Muscle layer of colon (tissue), 2 donors: Measurements from ENCODE around the gene DYNC2H1.

Experiments
- H3K27ac ChIP-seq: one replicate; pipeline ENCODE4 v1.7.0; 2013; ENCODE audit warnings: low read depth, mild to moderate bottlenecking, low read length, moderate library complexity
- H3K27me3 ChIP-seq, 2 donors: one replicate each; pipeline ENCODE4 v1.7.0; 2013; ENCODE audit warnings: low read length in 2 of 2, mild to moderate bottlenecking in 2 of 2; ENCODE audit not compliant: insufficient read depth in 2 of 2, control insufficient read depth in 1 of 2
- H3K36me3 ChIP-seq: one replicate; pipeline ENCODE4 v1.7.0; 2013; ENCODE audit warnings: mild to moderate bottlenecking, low read length; ENCODE audit not compliant: insufficient read depth
- H3K4me1 ChIP-seq: one replicate; pipeline ENCODE4 v1.7.0; 2013; ENCODE audit warnings: mild to moderate bottlenecking, low read length; ENCODE audit not compliant: insufficient read depth
- H3K4me3 ChIP-seq, 2 donors: one replicate each; pipeline ENCODE4 v1.7.0; 2013; ENCODE audit warnings: low read length in 2 of 2, low read depth in 1 of 2, mild to moderate bottlenecking in 1 of 2, moderate library complexity in 1 of 2
- H3K9ac ChIP-seq: one replicate; pipeline ENCODE4 v1.7.0; 2013; ENCODE audit warnings: low read length
- H3K9me3 ChIP-seq: one replicate; pipeline ENCODE4 v1.7.0; 2013; ENCODE audit warnings: mild to moderate bottlenecking, low read length
- donor health status: abdominal sarcoma.
- donor health status: Adenocarcinoma of cecum.

Gene DYNC2H1, protein sequence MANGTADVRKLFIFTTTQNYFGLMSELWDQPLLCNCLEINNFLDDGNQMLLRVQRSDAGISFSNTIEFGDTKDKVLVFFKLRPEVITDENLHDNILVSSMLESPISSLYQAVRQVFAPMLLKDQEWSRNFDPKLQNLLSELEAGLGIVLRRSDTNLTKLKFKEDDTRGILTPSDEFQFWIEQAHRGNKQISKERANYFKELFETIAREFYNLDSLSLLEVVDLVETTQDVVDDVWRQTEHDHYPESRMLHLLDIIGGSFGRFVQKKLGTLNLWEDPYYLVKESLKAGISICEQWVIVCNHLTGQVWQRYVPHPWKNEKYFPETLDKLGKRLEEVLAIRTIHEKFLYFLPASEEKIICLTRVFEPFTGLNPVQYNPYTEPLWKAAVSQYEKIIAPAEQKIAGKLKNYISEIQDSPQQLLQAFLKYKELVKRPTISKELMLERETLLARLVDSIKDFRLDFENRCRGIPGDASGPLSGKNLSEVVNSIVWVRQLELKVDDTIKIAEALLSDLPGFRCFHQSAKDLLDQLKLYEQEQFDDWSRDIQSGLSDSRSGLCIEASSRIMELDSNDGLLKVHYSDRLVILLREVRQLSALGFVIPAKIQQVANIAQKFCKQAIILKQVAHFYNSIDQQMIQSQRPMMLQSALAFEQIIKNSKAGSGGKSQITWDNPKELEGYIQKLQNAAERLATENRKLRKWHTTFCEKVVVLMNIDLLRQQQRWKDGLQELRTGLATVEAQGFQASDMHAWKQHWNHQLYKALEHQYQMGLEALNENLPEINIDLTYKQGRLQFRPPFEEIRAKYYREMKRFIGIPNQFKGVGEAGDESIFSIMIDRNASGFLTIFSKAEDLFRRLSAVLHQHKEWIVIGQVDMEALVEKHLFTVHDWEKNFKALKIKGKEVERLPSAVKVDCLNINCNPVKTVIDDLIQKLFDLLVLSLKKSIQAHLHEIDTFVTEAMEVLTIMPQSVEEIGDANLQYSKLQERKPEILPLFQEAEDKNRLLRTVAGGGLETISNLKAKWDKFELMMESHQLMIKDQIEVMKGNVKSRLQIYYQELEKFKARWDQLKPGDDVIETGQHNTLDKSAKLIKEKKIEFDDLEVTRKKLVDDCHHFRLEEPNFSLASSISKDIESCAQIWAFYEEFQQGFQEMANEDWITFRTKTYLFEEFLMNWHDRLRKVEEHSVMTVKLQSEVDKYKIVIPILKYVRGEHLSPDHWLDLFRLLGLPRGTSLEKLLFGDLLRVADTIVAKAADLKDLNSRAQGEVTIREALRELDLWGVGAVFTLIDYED (N-terminal part only)

GRCh38 chr11:103108933-103109817, at the start of gene DYNC2H1:
DYNC2H1 (plus strand) TSS chr11:103109426; CDS start chr11:103109575, 149 bp downstream.
- H3K9ac ChIP-seq: peak within 1 kb of the TSS; percentile 81
- H3K36me3 ChIP-seq: no peaks in the 10 kb centered on the region
- peaks cover 27% of the 10 kb centered on the region for H3K4me1 ChIP-seq
- no peaks in the 10 kb centered on the region for H3K9me3 ChIP-seq
- H3K27me3 ChIP-seq: no peaks in the 10 kb centered on the region
- peak within 1 kb of the TSS; percentile 74 for H3K27ac ChIP-seq
- H3K4me3 ChIP-seq: peak within 1 kb of the TSS; percentile 77 to 97

DNA sequence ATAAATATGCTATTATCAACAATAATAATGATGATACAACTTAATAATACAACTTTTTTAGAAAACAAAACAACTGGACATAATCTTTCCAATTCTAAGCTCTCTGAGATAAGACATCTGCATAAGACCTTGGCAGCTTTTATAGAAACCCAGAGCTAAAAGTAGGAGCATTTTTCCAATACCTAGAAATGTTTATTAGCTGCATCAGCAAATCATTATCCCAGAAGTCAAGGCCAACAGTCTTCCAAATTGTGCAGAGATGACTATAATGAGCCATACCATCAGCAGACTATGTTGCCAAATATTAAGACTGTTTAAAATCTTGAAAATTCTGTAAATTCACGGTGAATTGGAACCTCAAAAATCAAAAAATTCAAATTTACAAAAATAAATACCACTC, 47.6 kb upstream of the DYNC2H1 start:
- H3K4me1 ChIP-seq: no peaks in the 10 kb centered on the region
- no peaks in the 10 kb centered on the region for H3K27me3 ChIP-seq
- H3K9ac ChIP-seq: no peak overlapping the region
- no peak overlapping the region for H3K4me3 ChIP-seq
- no peak overlapping the region for H3K27ac ChIP-seq
- H3K36me3 ChIP-seq: peaks cover 15% of the 10 kb centered on the region
- no peaks in the 10 kb centered on the region for H3K9me3 ChIP-seq

- Histone ChIP-seq H3K36me3 (peaks cover 11% of the 10 kb centered on the region), H3K9ac (no peak overlapping the region), H3K4me3 (no peak overlapping the region), H3K4me1 (no peaks in the 10 kb centered on the region), H3K9me3 (no peaks in the 10 kb centered on the region), H3K27ac (no peak overlapping the region), H3K27me3 (no peaks in the 10 kb centered on the region)
These were observed 42.1 kb upstream of the DYNC2H1 start for GRCh38 chr11:103067118-103067517.

DNA sequence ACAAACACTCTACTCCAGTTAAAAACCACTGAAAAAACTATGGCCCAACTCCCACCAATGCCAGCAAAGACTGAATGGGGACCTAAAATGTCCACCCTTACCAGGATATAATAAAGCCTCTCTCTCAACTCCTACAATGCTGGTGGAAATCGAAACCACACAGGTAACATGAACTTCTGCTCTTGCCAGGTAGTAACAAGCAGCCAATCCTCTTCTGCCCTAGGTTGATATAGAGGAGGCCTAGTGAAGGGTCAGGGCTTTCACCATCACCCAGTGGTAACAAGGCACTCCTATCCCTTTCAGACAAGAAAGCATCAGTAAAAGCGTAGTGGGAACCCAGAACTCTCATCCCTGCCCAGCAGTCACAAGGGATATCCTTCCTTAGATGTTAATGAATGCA, 39.9 kb upstream of the DYNC2H1 start:
- H3K4me3 ChIP-seq: no peak overlapping the region
- no peaks in the 10 kb centered on the region for H3K27me3 ChIP-seq
- H3K9me3 ChIP-seq: no peaks in the 10 kb centered on the region
- H3K27ac ChIP-seq: no peak overlapping the region
- no peak overlapping the region for H3K9ac ChIP-seq
- H3K36me3 ChIP-seq: peaks cover 2% of the 10 kb centered on the region
- no peaks in the 10 kb centered on the region for H3K4me1 ChIP-seq

GRCh38 chr11:103070142-103070541, 39.1 kb upstream of the DYNC2H1 start:
- H3K9me3 ChIP-seq: no peaks in the 10 kb centered on the region
- no peak overlapping the region for H3K4me3 ChIP-seq
- no peaks in the 10 kb centered on the region for H3K27me3 ChIP-seq
- peaks cover 9% of the 10 kb centered on the region for H3K36me3 ChIP-seq
- no peak overlapping the region for H3K27ac ChIP-seq
- H3K9ac ChIP-seq: no peak overlapping the region
- no peaks in the 10 kb centered on the region for H3K4me1 ChIP-seq

- Histone ChIP-seq H3K27me3 (no peaks in the 10 kb centered on the region), H3K9me3 (no peaks in the 10 kb centered on the region), H3K27ac (no peak overlapping the region), H3K9ac (no peak overlapping the region), H3K4me1 (no peaks in the 10 kb centered on the region), H3K4me3 (no peak overlapping the region), H3K36me3 (peaks cover 9% of the 10 kb centered on the region)
These were observed 38.2 kb upstream of the DYNC2H1 start for GRCh38 chr11:103071008-103071407.

- H3K4me1 ChIP-seq: no peaks in the 10 kb centered on the region
- no peak overlapping the region for H3K4me3 ChIP-seq
- no peak overlapping the region for H3K9ac ChIP-seq
- H3K36me3 ChIP-seq: peaks cover 31% of the 10 kb centered on the region
- no peaks in the 10 kb centered on the region for H3K9me3 ChIP-seq
- no peak overlapping the region for H3K27ac ChIP-seq
- H3K27me3 ChIP-seq: no peaks in the 10 kb centered on the region
These were observed 32.9 kb upstream of the DYNC2H1 start for GRCh38 chr11:103076361-103076760.

- Histone ChIP-seq H3K4me1 (no peaks in the 10 kb centered on the region), H3K4me3 (no peak overlapping the region), H3K27me3 (no peaks in the 10 kb centered on the region), H3K36me3 (peaks cover 36% of the 10 kb centered on the region), H3K27ac (no peak overlapping the region), H3K9me3 (no peaks in the 10 kb centered on the region), H3K9ac (no peak overlapping the region)
These were observed 31.7 kb upstream of the DYNC2H1 start for GRCh38 chr11:103077554-103077953.

- H3K36me3 ChIP-seq: peaks cover 36% of the 10 kb centered on the region
- no peaks in the 10 kb centered on the region for H3K9me3 ChIP-seq
- no peaks in the 10 kb centered on the region for H3K27me3 ChIP-seq
- H3K27ac ChIP-seq: no peak overlapping the region
- H3K9ac ChIP-seq: no peak overlapping the region
- no peaks in the 10 kb centered on the region for H3K4me1 ChIP-seq
- H3K4me3 ChIP-seq: no peak overlapping the region
These were observed 30.5 kb upstream of the DYNC2H1 start for GRCh38 chr11:103078710-103079109.

DNA sequence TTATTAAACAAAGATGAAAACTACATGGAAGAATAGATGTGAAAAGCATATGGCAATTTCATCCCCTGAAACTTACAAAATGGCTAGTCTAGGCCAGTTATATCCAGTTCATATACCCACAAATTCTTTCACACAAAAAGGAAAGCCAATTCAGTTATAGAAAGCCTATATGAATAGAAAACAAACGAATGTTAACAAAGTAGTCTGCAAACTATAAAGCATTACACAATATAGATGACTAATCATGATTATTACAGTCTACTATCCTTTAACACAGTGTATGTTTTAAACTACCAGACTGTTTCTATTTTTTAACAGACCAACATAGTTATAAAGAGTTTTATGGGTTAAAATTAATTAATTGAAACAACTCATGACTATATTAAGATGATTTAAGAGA, 29.4 kb upstream of the DYNC2H1 start:
- Histone ChIP-seq H3K4me3 (no peak overlapping the region), H3K27me3 (no peaks in the 10 kb centered on the region), H3K36me3 (peaks cover 30% of the 10 kb centered on the region), H3K27ac (no peak overlapping the region), H3K9me3 (no peaks in the 10 kb centered on the region), H3K4me1 (no peaks in the 10 kb centered on the region), H3K9ac (no peak overlapping the region)
